ENCODE results near the gene MRPL19. TPM values are rescaled to one million over a fixed set of nuclear protein-coding genes. Genes with fewer than 3 reads are reported as not detected.

Gene MRPL19
- total RNA-seq, result 10 to 100 TPM; 13.5 to 22.1 TPM

- intact Hi-C loops (cut with DNase I), result no loop called here
- peak within 1 kb of the TSS; percentile 86 to 90 for H3K4me3 ChIP-seq
- 0% methylated on average over 24 to 59 of the region's 60 CpGs for WGBS, 2 donors
- ATAC-seq, result peak; percentile 98
- H3K27me3 ChIP-seq, result no peaks in the 10 kb centered on the region
- TF ChIP-seq POLR2A (IDR thresholded peaks at IDR 0.05) (peak in 2 of 3 donors; percentile 61 to 72), CTCF (IDR thresholded peaks at IDR 0.05) (peak in 2 of 7 experiments; percentile 2 to 5)
- no peaks in the 10 kb centered on the region for H3K36me3 ChIP-seq (replicated peaks in 1 of 2; ENCODE audit: insufficient read depth in 1 of 2, low read depth in 2 of 2)
- H3K9me3 ChIP-seq, result no peaks in the 10 kb centered on the region
- peaks cover 24% of the 10 kb centered on the region for H3K4me1 ChIP-seq
- peak; percentile 86 to 92 (median 90) for DNase-seq
- peak within 1 kb of the TSS; percentile 66 to 88 (median 84) for H3K27ac ChIP-seq
These were observed at the start of gene MRPL19 for GRCh38 chr2:75646583-75647425. TSS of gene MRPL19 (plus strand) at chr2:75646783. CDS start at chr2:75646808, 25 bp downstream.

GRCh38 chr2:75596784-75597183, 49.8 kb upstream of the MRPL19 start:
- Histone ChIP-seq H3K4me1 (peaks cover 9% of the 10 kb centered on the region), H3K9me3 (no peaks in the 10 kb centered on the region), H3K4me3 (no peak overlapping the region), H3K27me3 (no peaks in the 10 kb centered on the region), H3K36me3 (replicated peaks in 1 of 2; ENCODE audit: insufficient read depth in 1 of 2, low read depth in 2 of 2) (no peaks in the 10 kb centered on the region), H3K27ac (no peak overlapping the region)
- intact Hi-C loops (cut with DNase I), result no loop called here
- DNase-seq, result no peak
- ATAC-seq, result no peak
- TF ChIP-seq POLR2A (IDR thresholded peaks at IDR 0.05), result no peak
- TF ChIP-seq CTCF (IDR thresholded peaks at IDR 0.05), result no peak
- WGBS, 2 donors, result 72 to 84% methylated on average over 4 of the region's 4 CpGs

- 91 to 92% methylated on average over 17 to 20 of the region's 20 CpGs for WGBS, 2 donors
- intact Hi-C loops (cut with DNase I), result no loop called here
- no peaks in the 10 kb centered on the region for H3K36me3 ChIP-seq (replicated peaks in 1 of 2; ENCODE audit: insufficient read depth in 1 of 2, low read depth in 2 of 2)
- DNase-seq (no peak), ATAC-seq (no peak)
- H3K27ac ChIP-seq, result no peak overlapping the region
- peaks cover 6% of the 10 kb centered on the region for H3K4me1 ChIP-seq
- H3K27me3 ChIP-seq, result no peaks in the 10 kb centered on the region
- TF ChIP-seq POLR2A (IDR thresholded peaks at IDR 0.05), result no peak
- TF ChIP-seq CTCF (IDR thresholded peaks at IDR 0.05), result no peak
- H3K9me3 ChIP-seq, result no peaks in the 10 kb centered on the region
- no peak overlapping the region for H3K4me3 ChIP-seq
These were observed 48.6 kb upstream of the MRPL19 start for GRCh38 chr2:75597949-75598348.

GRCh38 chr2:75598589-75599155, 47.9 kb upstream of the MRPL19 start:
- H3K9me3 ChIP-seq, result no peaks in the 10 kb centered on the region
- TF ChIP-seq CTCF (IDR thresholded peaks at IDR 0.05) (no peak), POLR2A (IDR thresholded peaks at IDR 0.05) (no peak)
- no peaks in the 10 kb centered on the region for H3K36me3 ChIP-seq (replicated peaks in 1 of 2; ENCODE audit: insufficient read depth in 1 of 2, low read depth in 2 of 2)
- H3K27ac ChIP-seq, result no peak overlapping the region
- H3K4me3 ChIP-seq, result no peak overlapping the region
- intact Hi-C loops (cut with DNase I), result no loop called here
- H3K4me1 ChIP-seq, result peaks cover 6% of the 10 kb centered on the region
- WGBS, 2 donors, result 90 to 91% methylated on average over 8 of the region's 8 CpGs
- DNase-seq, result no peak
- no peaks in the 10 kb centered on the region for H3K27me3 ChIP-seq
- no peak for ATAC-seq
